ENCODE measurements around the gene HIRIP3. TPM values are rescaled to one million over a fixed set of nuclear protein-coding genes. Genes with fewer than 3 reads are reported as not detected.
"Not testable (repeated sequence)": the region's sequence is repeated elsewhere in the genome, so short reads cannot be mapped to it uniquely, and the experiment has no call there.

The HIRIP3 gene
- total RNA-seq, 1 experiment from 2014 or later: 18.9 TPM

- Mint-ChIP-seq H3K9me3 (peaks cover 4% of the 10 kb centered on the region; the same call in 1 of the 2 replicates), H3K27ac (no peak overlapping the region), H3K4me3 (no peak overlapping the region), H3K4me1 (peaks cover 3% of the 10 kb centered on the region; the same call in 1 of the 2 replicates), H3K36me3 (peaks cover 4% of the 10 kb centered on the region; the same call in 1 of the 2 replicates), H3K27me3 (ENCODE audit: low read depth) (no peaks in the 10 kb centered on the region)
- DNase-seq (ENCODE audit: low spot score): no peak
- ChIA-PET POLR2A (interaction anchor here (0.6 kb wide), 1 partner anchor 1063 kb away, joined by 3 read pairs; no protein-coding TSS in a partner anchor), CTCF (interaction anchor here (1.0 to 4.3 kb wide), 2 partner anchors 13 to 318 kb away, joined by 4 to 13 read pairs; no protein-coding TSS in a partner anchor)
- TF ChIP-seq, protein P1, sequence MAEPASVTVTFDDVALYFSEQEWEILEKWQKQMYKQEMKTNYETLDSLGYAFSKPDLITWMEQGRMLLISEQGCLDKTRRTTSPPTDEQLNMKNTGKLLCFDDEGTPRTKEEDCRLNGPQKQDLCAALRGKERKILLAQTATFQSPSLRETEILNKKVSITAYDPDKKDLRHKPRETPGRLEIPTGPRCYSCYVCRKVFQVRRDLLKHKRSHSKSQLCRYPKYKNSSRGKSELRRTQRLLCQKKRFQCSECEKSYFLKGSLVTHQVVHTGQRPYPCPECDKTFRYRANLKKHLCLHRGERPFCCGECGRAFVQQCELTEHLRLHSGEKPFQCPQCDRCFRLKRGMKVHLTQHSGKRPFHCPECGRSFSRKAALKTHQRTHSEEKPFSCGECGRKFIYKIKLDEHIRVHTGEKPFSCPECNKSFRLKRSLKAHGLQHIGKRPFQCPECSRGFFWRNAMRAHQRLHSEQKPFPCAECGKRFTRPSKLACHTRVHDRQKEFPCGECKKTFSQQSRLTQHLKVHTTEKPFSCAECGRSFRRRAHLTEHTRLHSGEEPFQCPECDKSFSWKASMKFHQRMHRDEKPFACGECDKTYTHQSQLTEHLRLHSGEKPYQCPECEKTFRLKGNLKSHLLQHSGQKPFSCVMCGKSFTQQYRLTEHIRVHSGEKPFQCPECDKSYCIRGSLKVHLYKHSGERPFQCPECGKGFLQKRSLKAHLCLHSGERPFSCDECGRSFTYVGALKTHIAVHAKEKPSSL (CRISPR knock-in tag; conservative IDR thresholded peaks at IDR 0.05): no peak
- TF ChIP-seq ZNF138 (CRISPR knock-in tag; conservative IDR thresholded peaks at IDR 0.05): no peak
- TF ChIP-seq PRRX2 (CRISPR knock-in tag; IDR thresholded peaks at IDR 0.05): no peak
- no peak for TF ChIP-seq TEAD1 (CRISPR knock-in tag; IDR thresholded peaks at IDR 0.05)
- TF ChIP-seq, protein P2, sequence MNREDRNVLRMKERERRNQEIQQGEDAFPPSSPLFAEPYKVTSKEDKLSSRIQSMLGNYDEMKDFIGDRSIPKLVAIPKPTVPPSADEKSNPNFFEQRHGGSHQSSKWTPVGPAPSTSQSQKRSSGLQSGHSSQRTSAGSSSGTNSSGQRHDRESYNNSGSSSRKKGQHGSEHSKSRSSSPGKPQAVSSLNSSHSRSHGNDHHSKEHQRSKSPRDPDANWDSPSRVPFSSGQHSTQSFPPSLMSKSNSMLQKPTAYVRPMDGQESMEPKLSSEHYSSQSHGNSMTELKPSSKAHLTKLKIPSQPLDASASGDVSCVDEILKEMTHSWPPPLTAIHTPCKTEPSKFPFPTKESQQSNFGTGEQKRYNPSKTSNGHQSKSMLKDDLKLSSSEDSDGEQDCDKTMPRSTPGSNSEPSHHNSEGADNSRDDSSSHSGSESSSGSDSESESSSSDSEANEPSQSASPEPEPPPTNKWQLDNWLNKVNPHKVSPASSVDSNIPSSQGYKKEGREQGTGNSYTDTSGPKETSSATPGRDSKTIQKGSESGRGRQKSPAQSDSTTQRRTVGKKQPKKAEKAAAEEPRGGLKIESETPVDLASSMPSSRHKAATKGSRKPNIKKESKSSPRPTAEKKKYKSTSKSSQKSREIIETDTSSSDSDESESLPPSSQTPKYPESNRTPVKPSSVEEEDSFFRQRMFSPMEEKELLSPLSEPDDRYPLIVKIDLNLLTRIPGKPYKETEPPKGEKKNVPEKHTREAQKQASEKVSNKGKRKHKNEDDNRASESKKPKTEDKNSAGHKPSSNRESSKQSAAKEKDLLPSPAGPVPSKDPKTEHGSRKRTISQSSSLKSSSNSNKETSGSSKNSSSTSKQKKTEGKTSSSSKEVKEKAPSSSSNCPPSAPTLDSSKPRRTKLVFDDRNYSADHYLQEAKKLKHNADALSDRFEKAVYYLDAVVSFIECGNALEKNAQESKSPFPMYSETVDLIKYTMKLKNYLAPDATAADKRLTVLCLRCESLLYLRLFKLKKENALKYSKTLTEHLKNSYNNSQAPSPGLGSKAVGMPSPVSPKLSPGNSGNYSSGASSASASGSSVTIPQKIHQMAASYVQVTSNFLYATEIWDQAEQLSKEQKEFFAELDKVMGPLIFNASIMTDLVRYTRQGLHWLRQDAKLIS (CRISPR knock-in tag; IDR thresholded peaks at IDR 0.05; ENCODE audit: borderline replicate concordance): no peak
- TF ChIP-seq, protein P3, sequence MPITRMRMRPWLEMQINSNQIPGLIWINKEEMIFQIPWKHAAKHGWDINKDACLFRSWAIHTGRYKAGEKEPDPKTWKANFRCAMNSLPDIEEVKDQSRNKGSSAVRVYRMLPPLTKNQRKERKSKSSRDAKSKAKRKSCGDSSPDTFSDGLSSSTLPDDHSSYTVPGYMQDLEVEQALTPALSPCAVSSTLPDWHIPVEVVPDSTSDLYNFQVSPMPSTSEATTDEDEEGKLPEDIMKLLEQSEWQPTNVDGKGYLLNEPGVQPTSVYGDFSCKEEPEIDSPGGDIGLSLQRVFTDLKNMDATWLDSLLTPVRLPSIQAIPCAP (CRISPR knock-in tag; IDR thresholded peaks at IDR 0.05): no peak
- no peak for TF ChIP-seq ZBTB21 (CRISPR knock-in tag; IDR thresholded peaks at IDR 0.05; ENCODE audit: borderline replicate concordance)
- no peak for TF ChIP-seq ZMAT4 (CRISPR knock-in tag; IDR thresholded peaks at IDR 0.05)
- TF ChIP-seq, protein P4, sequence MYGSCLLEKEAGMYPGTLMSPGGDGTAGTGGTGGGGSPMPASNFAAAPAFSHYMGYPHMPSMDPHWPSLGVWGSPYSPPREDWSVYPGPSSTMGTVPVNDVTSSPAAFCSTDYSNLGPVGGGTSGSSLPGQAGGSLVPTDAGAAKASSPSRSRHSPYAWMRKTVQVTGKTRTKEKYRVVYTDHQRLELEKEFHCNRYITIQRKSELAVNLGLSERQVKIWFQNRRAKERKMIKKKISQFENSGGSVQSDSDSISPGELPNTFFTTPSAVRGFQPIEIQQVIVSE (CRISPR knock-in tag; IDR thresholded peaks at IDR 0.05; ENCODE audit: borderline replicate concordance): no peak
- TF ChIP-seq CBFB (CRISPR knock-in tag; IDR thresholded peaks at IDR 0.05; ENCODE audit: low read depth): no peak
- TF ChIP-seq, protein P5, sequence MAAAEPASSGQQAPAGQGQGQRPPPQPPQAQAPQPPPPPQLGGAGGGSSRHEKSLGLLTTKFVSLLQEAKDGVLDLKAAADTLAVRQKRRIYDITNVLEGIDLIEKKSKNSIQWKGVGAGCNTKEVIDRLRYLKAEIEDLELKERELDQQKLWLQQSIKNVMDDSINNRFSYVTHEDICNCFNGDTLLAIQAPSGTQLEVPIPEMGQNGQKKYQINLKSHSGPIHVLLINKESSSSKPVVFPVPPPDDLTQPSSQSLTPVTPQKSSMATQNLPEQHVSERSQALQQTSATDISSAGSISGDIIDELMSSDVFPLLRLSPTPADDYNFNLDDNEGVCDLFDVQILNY (CRISPR knock-in tag; IDR thresholded peaks at IDR 0.05): no peak
- TF ChIP-seq GABPB1 (CRISPR knock-in tag; IDR thresholded peaks at IDR 0.05): no peak
- no peak for TF ChIP-seq E2F1 (CRISPR knock-in tag; IDR thresholded peaks at IDR 0.05)
- TF ChIP-seq, protein P6, sequence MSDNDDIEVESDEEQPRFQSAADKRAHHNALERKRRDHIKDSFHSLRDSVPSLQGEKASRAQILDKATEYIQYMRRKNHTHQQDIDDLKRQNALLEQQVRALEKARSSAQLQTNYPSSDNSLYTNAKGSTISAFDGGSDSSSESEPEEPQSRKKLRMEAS (CRISPR knock-in tag; IDR thresholded peaks at IDR 0.05): no peak
- no peak for TF ChIP-seq TEAD4 (CRISPR knock-in tag; IDR thresholded peaks at IDR 0.05)
- no peak for TF ChIP-seq ZNF317 (CRISPR knock-in tag; IDR thresholded peaks at IDR 0.05; ENCODE audit: borderline replicate concordance, low read depth)
- TF ChIP-seq HMGA2 (CRISPR knock-in tag; IDR thresholded peaks at IDR 0.05): no peak
- no peak for TF ChIP-seq ERG (CRISPR knock-in tag; IDR thresholded peaks at IDR 0.05)
- no peak for TF ChIP-seq KAT7 (CRISPR knock-in tag; IDR thresholded peaks at IDR 0.05; ENCODE audit: borderline replicate concordance)
- TF ChIP-seq, protein P7, sequence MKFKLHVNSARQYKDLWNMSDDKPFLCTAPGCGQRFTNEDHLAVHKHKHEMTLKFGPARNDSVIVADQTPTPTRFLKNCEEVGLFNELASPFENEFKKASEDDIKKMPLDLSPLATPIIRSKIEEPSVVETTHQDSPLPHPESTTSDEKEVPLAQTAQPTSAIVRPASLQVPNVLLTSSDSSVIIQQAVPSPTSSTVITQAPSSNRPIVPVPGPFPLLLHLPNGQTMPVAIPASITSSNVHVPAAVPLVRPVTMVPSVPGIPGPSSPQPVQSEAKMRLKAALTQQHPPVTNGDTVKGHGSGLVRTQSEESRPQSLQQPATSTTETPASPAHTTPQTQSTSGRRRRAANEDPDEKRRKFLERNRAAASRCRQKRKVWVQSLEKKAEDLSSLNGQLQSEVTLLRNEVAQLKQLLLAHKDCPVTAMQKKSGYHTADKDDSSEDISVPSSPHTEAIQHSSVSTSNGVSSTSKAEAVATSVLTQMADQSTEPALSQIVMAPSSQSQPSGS (CRISPR knock-in tag; IDR thresholded peaks at IDR 0.05; ENCODE audit: borderline replicate concordance, low read depth): no peak
- ATAC-seq: no peak
Measured at GRCh38 chr16:30018731-30019158, 23.3 kb upstream of the HIRIP3 start.

- not testable (repeated sequence) for H3K27ac Mint-ChIP-seq; H3K36me3 Mint-ChIP-seq; H3K27me3 Mint-ChIP-seq (ENCODE audit: low read depth); H3K4me1 Mint-ChIP-seq; DNase-seq (ENCODE audit: low spot score); H3K4me3 Mint-ChIP-seq; ATAC-seq; H3K9me3 Mint-ChIP-seq
- ChIA-PET POLR2A (interaction anchor here (0.6 to 1.2 kb wide), 2 partner anchors 9 to 1063 kb away, joined by 3 to 5 read pairs; no protein-coding TSS in a partner anchor), CTCF (interaction anchor here (0.6 to 4.3 kb wide), 4 partner anchors 10 to 78 kb away, joined by 3 to 13 read pairs (median 3); partner anchors contain the start of gene YPEL3)
Measured at GRCh38 chr16:30017937-30018336, 22.5 kb upstream of the HIRIP3 start.

All from WTC11 (cell line).